HEK293T (cell line): ENCODE measurements around the gene GRAMD1B.
"Not testable (repeated sequence)": the region's sequence is repeated elsewhere in the genome, so short reads cannot be mapped to it uniquely, and the experiment has no call there.

Experiments used
- CTCF ChIA-PET: fragments of 350-600 bp; formaldehyde crosslinking; extraction: SDS; loops from one replicate; lab custom pipeline; 2021; ENCODE audit warnings: antibody characterized with exemption, inconsistent platforms; lab: Yijun Ruan, JAX
- POLR2A ChIA-PET: fragments of 350-600 bp; formaldehyde crosslinking; extraction: SDS; loops from one replicate; lab custom pipeline; 2020; ENCODE audit warnings: antibody characterized with exemption, inconsistent platforms; lab: Yijun Ruan, JAX
- DNase-seq: peaks from one replicate; pipeline ENCODE4 v3.0.0; 2012; ENCODE audit warnings: mixed read lengths; ENCODE audit errors: extremely low spot score
- ARNT ChIP-seq: fragments of 450-650 bp; IDR thresholded peaks from 2 replicates; pipeline ENCODE4 v1.6.1; 2017; ENCODE audit warnings: mild to moderate bottlenecking
- BHLHE40 ChIP-seq: fragments of 450-650 bp; IDR thresholded peaks from 2 replicates; pipeline ENCODE4 v1.6.1; 2016; ENCODE audit warnings: mild to moderate bottlenecking, moderate library complexity, borderline replicate concordance
- CTBP1 ChIP-seq: fragments of 450-650 bp; IDR thresholded peaks from 2 replicates; pipeline ENCODE4 v1.6.1; 2016; ENCODE audit warnings: borderline replicate concordance
- ELF4 ChIP-seq: fragments of 450-650 bp; IDR thresholded peaks from 2 replicates; pipeline ENCODE4 v1.6.1; 2017; ENCODE audit warnings: antibody characterized with exemption
- FOXA1 ChIP-seq: fragments of 450-650 bp; IDR thresholded peaks from 2 replicates; pipeline ENCODE4 v1.6.1; 2016; ENCODE audit warnings: mild to moderate bottlenecking
- FOXK2 ChIP-seq: fragments of 450-650 bp; IDR thresholded peaks from 2 replicates; pipeline ENCODE4 v1.6.1; 2016; ENCODE audit warnings: mild to moderate bottlenecking
- FOXM1 ChIP-seq: fragments of 450-650 bp; IDR thresholded peaks from 2 replicates; pipeline ENCODE4 v1.6.1; 2017; ENCODE audit warnings: mild to moderate bottlenecking, borderline replicate concordance
- HDGF ChIP-seq: fragments of 450-650 bp; IDR thresholded peaks from 2 replicates; pipeline ENCODE4 v1.6.1; 2017; ENCODE audit warnings: antibody characterized with exemption, borderline replicate concordance
- L3MBTL2 ChIP-seq: fragments of 450-650 bp; conservative IDR thresholded peaks from 2 replicates; pipeline ENCODE4 v1.6.1; 2016; ENCODE audit warnings: mild to moderate bottlenecking
- LEF1 ChIP-seq: fragments of 450-650 bp; IDR thresholded peaks from 2 replicates; pipeline ENCODE4 v1.6.1; 2017; ENCODE audit warnings: mild to moderate bottlenecking, borderline replicate concordance
- NFRKB ChIP-seq: fragments of 450-650 bp; IDR thresholded peaks from 2 replicates; pipeline ENCODE4 v1.6.1; 2016; ENCODE audit warnings: mild to moderate bottlenecking, moderate library complexity
- PKNOX1 ChIP-seq: fragments of 450-650 bp; IDR thresholded peaks from 2 replicates; pipeline ENCODE4 v1.6.1; 2016
- SP1 ChIP-seq: fragments of 450-650 bp; IDR thresholded peaks from 2 replicates; pipeline ENCODE4 v1.6.1; 2017
- SUZ12 ChIP-seq: fragments of 450-650 bp; IDR thresholded peaks from 2 replicates; pipeline ENCODE4 v1.6.1; 2016; ENCODE audit warnings: mild to moderate bottlenecking
- TARDBP ChIP-seq: fragments of 450-650 bp; IDR thresholded peaks from 2 replicates; pipeline ENCODE4 v1.6.1; 2016
- ZNF384 ChIP-seq: fragments of 450-650 bp; IDR thresholded peaks from 2 replicates; pipeline ENCODE4 v1.6.1; 2016

GRAMD1B gene

GRCh38 chr11:123449436-123449835 lies 19.4 kb downstream of the GRAMD1B start:
- POLR2A ChIA-PET: no interaction called here
- no peak for DNase-seq
- no peak for TF ChIP-seq ZNF384
- TF ChIP-seq SUZ12: no peak
- no peak for TF ChIP-seq HDGF
- no peak for TF ChIP-seq TARDBP
- TF ChIP-seq PKNOX1: no peak
- TF ChIP-seq SP1: no peak
- no peak for TF ChIP-seq ARNT
- CTCF ChIA-PET: interaction anchor here (2.0 kb wide), 1 partner anchor 42 kb away, joined by 6 read pairs; no protein-coding TSS in a partner anchor

- DNase-seq: no peak
- TF ChIP-seq LEF1 (no peak), FOXM1 (no peak), PKNOX1 (no peak), FOXA1 (no peak), ELF4 (no peak), HDGF (no peak), SUZ12 (no peak), CTBP1 (no peak), NFRKB (no peak), ZNF384 (no peak), TARDBP (no peak), ARNT (no peak), SP1 (no peak), BHLHE40 (no peak), L3MBTL2 (no peak), FOXK2 (no peak)
- CTCF ChIA-PET: interaction anchor here (0.9 to 2.0 kb wide), 2 partner anchors 23 to 43 kb away, joined by 3 to 6 read pairs; no protein-coding TSS in a partner anchor
- POLR2A ChIA-PET: no interaction called here
Observed at GRCh38 chr11:123450623-123451022, 20.6 kb downstream of the GRAMD1B start.

- POLR2A ChIA-PET: no interaction called here
- CTCF ChIA-PET: interaction anchor here (0.9 to 2.0 kb wide), 2 partner anchors 23 to 44 kb away, joined by 3 to 6 read pairs; no protein-coding TSS in a partner anchor
- TF ChIP-seq SP1: no peak
- TF ChIP-seq HDGF: no peak
- no peak for TF ChIP-seq SUZ12
- TF ChIP-seq LEF1: no peak
- no peak for TF ChIP-seq L3MBTL2
- no peak for TF ChIP-seq NFRKB
- no peak for TF ChIP-seq FOXM1
- no peak for TF ChIP-seq TARDBP
- DNase-seq: no peak
Observed at GRCh38 chr11:123451183-123451781, 21.2 kb downstream of the GRAMD1B start.

- TF ChIP-seq FOXA1: no peak
- TF ChIP-seq TARDBP: no peak
- no peak for TF ChIP-seq PKNOX1
- no peak for TF ChIP-seq FOXM1
- no peak for TF ChIP-seq HDGF
- TF ChIP-seq SP1: no peak
- no peak for TF ChIP-seq SUZ12
- TF ChIP-seq L3MBTL2: no peak
- no peak for TF ChIP-seq FOXK2
- TF ChIP-seq NFRKB: no peak
- TF ChIP-seq ARNT: no peak
- TF ChIP-seq LEF1: no peak
- TF ChIP-seq ZNF384: no peak
- no peak for TF ChIP-seq ELF4
- no peak for TF ChIP-seq CTBP1
- TF ChIP-seq BHLHE40: no peak
- CTCF ChIA-PET: no interaction called here
- DNase-seq: no peak
- POLR2A ChIA-PET: no interaction called here
Observed at GRCh38 chr11:123452794-123453193, 22.7 kb downstream of the GRAMD1B start.

- CTCF ChIA-PET: interaction anchor here (0.8 to 0.9 kb wide), 2 partner anchors 10 to 20 kb away, joined by 3 to 4 read pairs; no protein-coding TSS in a partner anchor
- no peak for DNase-seq
- POLR2A ChIA-PET: no interaction called here
- TF ChIP-seq NFRKB: no peak
- TF ChIP-seq SP1: no peak
- no peak for TF ChIP-seq TARDBP
- TF ChIP-seq ARNT: no peak
- no peak for TF ChIP-seq SUZ12
- no peak for TF ChIP-seq CTBP1
Observed at GRCh38 chr11:123454060-123454651, 24.1 kb downstream of the GRAMD1B start.

GRCh38 chr11:123454796-123455195 lies 24.7 kb downstream of the GRAMD1B start:
- no peak for DNase-seq
- TF ChIP-seq SP1: no peak
- TF ChIP-seq FOXA1: no peak
- no peak for TF ChIP-seq CTBP1
- no peak for TF ChIP-seq ELF4
- no peak for TF ChIP-seq L3MBTL2
- TF ChIP-seq TARDBP: no peak
- ChIA-PET CTCF (interaction anchor here (0.9 kb wide), 1 partner anchor 21 kb away, joined by 3 read pairs; no protein-coding TSS in a partner anchor), POLR2A (no interaction called here)

GRCh38 chr11:123456448-123456847 lies 26.4 kb downstream of the GRAMD1B start:
- CTCF ChIA-PET, DNase-seq, POLR2A ChIA-PET: not testable (repeated sequence)
